Mesendoderm (in vitro differentiated cells): ENCODE data around the gene PYY. TPM values are rescaled to one million over a fixed set of nuclear protein-coding genes. Genes with fewer than 3 reads are reported as not detected.

Experiments used
- DNase-seq: peaks from one replicate; pipeline ENCODE4 v3.0.0; 2013
- H2AK5ac ChIP-seq: 2 replicates; pipeline ENCODE4 v1.6.1; 2013; ENCODE audit warnings: low read length, inconsistent platforms
- H2BK120ac ChIP-seq: 2 replicates; pipeline ENCODE4 v1.6.1; 2013; ENCODE audit warnings: low read depth, mild to moderate bottlenecking, low read length, moderate library complexity, mixed read lengths
- H2BK15ac ChIP-seq: replicated peaks from 2 replicates; pipeline ENCODE4 v1.6.1; 2013; ENCODE audit warnings: low read depth, mild to moderate bottlenecking, moderate library complexity
- H2BK5ac ChIP-seq: 2 replicates; pipeline ENCODE4 v1.6.1; 2013; ENCODE audit warnings: low read length, inconsistent platforms
- H3K18ac ChIP-seq: 2 replicates; pipeline ENCODE4 v1.6.1; 2013; ENCODE audit warnings: mild to moderate bottlenecking, low read length, mixed read lengths
- H3K23ac ChIP-seq: one replicate; pipeline ENCODE4 v1.6.1; 2013; ENCODE audit warnings: low read length
- H3K27ac ChIP-seq: 2 replicates; pipeline ENCODE4 v1.5.1; 2013; ENCODE audit warnings: low read depth, mild to moderate bottlenecking, inconsistent platforms, low read length, moderate library complexity
- H3K27me3 ChIP-seq: 2 replicates; pipeline ENCODE4 v1.6.1; 2013; ENCODE audit warnings: low read length, control low read depth, mild to moderate bottlenecking, inconsistent platforms; ENCODE audit not compliant: insufficient read depth, poor library complexity
- H3K36me3 ChIP-seq: 2 replicates; pipeline ENCODE4 v1.6.1; 2013; ENCODE audit warnings: low read length, inconsistent platforms; ENCODE audit not compliant: control insufficient read depth, insufficient read depth
- H3K4ac ChIP-seq: one replicate; pipeline ENCODE4 v1.6.1; 2013; ENCODE audit warnings: low read depth, mild to moderate bottlenecking, low read length, moderate library complexity
- H3K4me1 ChIP-seq: 2 replicates; pipeline ENCODE4 v1.6.1; 2013; ENCODE audit warnings: low read depth, low read length, inconsistent platforms; ENCODE audit not compliant: control insufficient read depth
- H3K4me2 ChIP-seq: 2 replicates; pipeline ENCODE4 v1.6.1; 2013; ENCODE audit warnings: low read length
- H3K4me3 ChIP-seq: 2 replicates; pipeline ENCODE4 v1.5.1; 2013; ENCODE audit warnings: mild to moderate bottlenecking, low read length
- H3K56ac ChIP-seq: one replicate; pipeline ENCODE4 v1.6.1; 2013; ENCODE audit warnings: low read length
- H3K79me1 ChIP-seq: 2 replicates; pipeline ENCODE4 v1.6.1; 2013; ENCODE audit warnings: low read length, inconsistent platforms
- H3K79me2 ChIP-seq: 2 replicates; pipeline ENCODE4 v1.6.1; 2013; ENCODE audit warnings: mild to moderate bottlenecking, low read length; ENCODE audit not compliant: control insufficient read depth, insufficient read depth
- H3K9ac ChIP-seq: 2 replicates; pipeline ENCODE4 v1.6.1; 2013; ENCODE audit warnings: low read length, inconsistent platforms
- H4K5ac ChIP-seq: one replicate; pipeline ENCODE4 v1.6.1; 2013; ENCODE audit warnings: low read length
- H4K8ac ChIP-seq: one replicate; pipeline ENCODE4 v1.6.1; 2013; ENCODE audit warnings: low read depth, mild to moderate bottlenecking, control low read depth, low read length, moderate library complexity
- WGBS: extraction: QIAGEN DNeasy Blood & Tissue Kit; methylation state at CpG from one replicate; pipeline ENCODE4 v1.1.7; 2013; ENCODE audit warnings: low lambda C conversion rate, missing lambda C conversion rate; ENCODE audit not compliant: insufficient coverage; ENCODE audit errors: extremely low coverage; 5-methylcytosine and 5-hydroxymethylcytosine counted together
- polyA plus RNA-seq, 2 experiments: library from polyadenylated mRNA; stranded (reverse); fragments of 200-250 nt; gene quantifications; one replicate each; pipeline ENCODE4 v1.2.3, GENCODE V29; 2013

Gene PYY
- 0.69 TPM for polyA plus RNA-seq (2013, experiment 1 of 2)
- polyA plus RNA-seq (2013, experiment 2 of 2), result 0.67 TPM

GRCh38 chr17:43953746-43954145 lies at the start of gene PYY:
PYY (minus strand) TSS chr17:43953940; CDS start chr17:43953483, 457 bp downstream.
- H3K4me3 ChIP-seq, result peak within 1 kb of the TSS; percentile 43
- H2BK120ac ChIP-seq, result no peak within 1 kb of the TSS
- WGBS, result no CpG with 5 or more reads among the region's 11 CpGs

GRCh38 chr17:44002141-44002848 lies 48.6 kb upstream of the PYY start:
- Histone ChIP-seq H4K8ac (no peak overlapping the region), H2AK5ac (no peak overlapping the region), H3K23ac (no peak overlapping the region), H3K4me3 (no peak overlapping the region), H4K5ac (no peak overlapping the region), H2BK5ac (no peak overlapping the region), H3K79me1 (no peaks in the 10 kb centered on the region), H3K4ac (no peak overlapping the region), H2BK15ac (no peak overlapping the region), H3K79me2 (no peaks in the 10 kb centered on the region), H3K4me2 (no peak overlapping the region), H3K56ac (no peak overlapping the region), H3K36me3 (no peaks in the 10 kb centered on the region), H3K4me1 (no peaks in the 10 kb centered on the region), H3K27me3 (peaks cover 9% of the 10 kb centered on the region), H3K9ac (no peak overlapping the region), H3K18ac (no peak overlapping the region), H2BK120ac (no peak overlapping the region), H3K27ac (no peak overlapping the region)
- no peak for DNase-seq
- no CpG with 5 or more reads among the region's 9 CpGs for WGBS

More at GRCh38 chr17:43953746-43954145, at the start of gene PYY:
- no peaks in the 10 kb centered on the region for H3K27me3 ChIP-seq
- no peak within 1 kb of the TSS for H3K18ac ChIP-seq
- H3K4ac ChIP-seq, result no peak within 1 kb of the TSS
- no peaks in the 10 kb centered on the region for H3K79me1 ChIP-seq
- H3K56ac ChIP-seq, result peak within 1 kb of the TSS; percentile 83
- peak within 1 kb of the TSS; percentile 70 for H3K9ac ChIP-seq
- no peak within 1 kb of the TSS for H2BK15ac ChIP-seq
- H4K5ac ChIP-seq, result no peak within 1 kb of the TSS
- H2AK5ac ChIP-seq, result no peak within 1 kb of the TSS
- peak within 1 kb of the TSS; percentile 74 for H3K4me2 ChIP-seq
- no peak within 1 kb of the TSS for H3K27ac ChIP-seq
- DNase-seq, result no peak
- no peaks in the 10 kb centered on the region for H3K79me2 ChIP-seq
- H4K8ac ChIP-seq, result no peak within 1 kb of the TSS
- no peaks in the 10 kb centered on the region for H3K4me1 ChIP-seq
- H3K36me3 ChIP-seq, result no peaks in the 10 kb centered on the region
- no peak within 1 kb of the TSS for H2BK5ac ChIP-seq
- H3K23ac ChIP-seq, result no peak within 1 kb of the TSS

- Histone ChIP-seq H3K4me1 (no peaks in the 10 kb centered on the region), H3K23ac (no peak overlapping the region), H3K4ac (no peak overlapping the region), H3K18ac (no peak overlapping the region), H2BK5ac (no peak overlapping the region), H3K56ac (no peak overlapping the region), H2AK5ac (no peak overlapping the region), H4K8ac (no peak overlapping the region), H3K79me2 (no peaks in the 10 kb centered on the region), H3K79me1 (no peaks in the 10 kb centered on the region), H3K36me3 (no peaks in the 10 kb centered on the region), H2BK120ac (no peak overlapping the region), H3K27ac (no peak overlapping the region), H2BK15ac (no peak overlapping the region), H4K5ac (no peak overlapping the region), H3K4me2 (no peak overlapping the region), H3K4me3 (no peak overlapping the region), H3K27me3 (peaks cover 9% of the 10 kb centered on the region), H3K9ac (no peak overlapping the region)
- DNase-seq, result no peak
- no CpG with 5 or more reads among the region's 2 CpGs for WGBS
Observed at GRCh38 chr17:44001461-44001920, 47.8 kb upstream of the PYY start.

- Histone ChIP-seq H3K4me1 (no peaks in the 10 kb centered on the region), H3K23ac (no peak overlapping the region), H4K8ac (no peak overlapping the region), H3K36me3 (no peaks in the 10 kb centered on the region), H3K9ac (no peak overlapping the region), H2BK5ac (no peak overlapping the region), H3K27ac (no peak overlapping the region), H3K18ac (no peak overlapping the region), H3K27me3 (peaks cover 7% of the 10 kb centered on the region), H3K79me1 (no peaks in the 10 kb centered on the region), H3K79me2 (no peaks in the 10 kb centered on the region), H2AK5ac (no peak overlapping the region), H3K56ac (no peak overlapping the region), H4K5ac (no peak overlapping the region), H3K4me3 (no peak overlapping the region), H2BK15ac (no peak overlapping the region), H2BK120ac (no peak overlapping the region), H3K4me2 (no peak overlapping the region), H3K4ac (no peak overlapping the region)
- no peak for DNase-seq
- no CpG with 5 or more reads among the region's 6 CpGs for WGBS
Observed at GRCh38 chr17:44000871-44001460, 47.2 kb upstream of the PYY start.

GRCh38 chr17:44000141-44000860 lies 46.6 kb upstream of the PYY start:
- Histone ChIP-seq H3K18ac (no peak overlapping the region), H2BK120ac (no peak overlapping the region), H3K4ac (no peak overlapping the region), H4K8ac (no peak overlapping the region), H3K4me2 (no peak overlapping the region), H2BK15ac (no peak overlapping the region), H2AK5ac (no peak overlapping the region), H3K79me2 (no peaks in the 10 kb centered on the region), H3K56ac (no peak overlapping the region), H4K5ac (no peak overlapping the region), H2BK5ac (no peak overlapping the region), H3K4me3 (no peak overlapping the region), H3K9ac (no peak overlapping the region), H3K79me1 (no peaks in the 10 kb centered on the region), H3K27me3 (peaks cover 3% of the 10 kb centered on the region), H3K4me1 (no peaks in the 10 kb centered on the region), H3K23ac (no peak overlapping the region), H3K27ac (no peak overlapping the region), H3K36me3 (no peaks in the 10 kb centered on the region)
- WGBS, result no CpG with 5 or more reads among the region's 12 CpGs
- no peak for DNase-seq
